ENCODE data around the gene FIBCD1. TPM values are rescaled to one million over a fixed set of nuclear protein-coding genes. Genes with fewer than 3 reads are reported as not detected.

FIBCD1 gene
- total and polyA plus RNA-seq, 2 experiments from 2014 or later: 4.4 to 5.6 TPM

DNA sequence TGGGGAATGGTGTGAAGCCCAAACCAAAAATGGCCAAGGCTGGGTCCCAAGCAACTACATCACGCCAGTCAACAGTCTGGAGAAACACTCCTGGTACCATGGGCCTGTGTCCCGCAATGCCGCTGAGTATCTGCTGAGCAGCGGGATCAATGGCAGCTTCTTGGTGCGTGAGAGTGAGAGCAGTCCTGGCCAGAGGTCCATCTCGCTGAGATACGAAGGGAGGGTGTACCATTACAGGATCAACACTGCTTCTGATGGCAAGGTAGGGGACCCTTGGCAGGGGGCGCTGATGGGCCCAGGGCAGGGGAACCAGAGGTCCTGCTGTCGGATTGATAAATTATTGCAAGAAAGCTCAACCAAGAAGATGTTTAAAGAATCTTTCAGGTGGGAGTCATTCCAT, 84.2 kb downstream of the FIBCD1 start:
- no peaks in the 10 kb centered on the region for H3K9me3 Mint-ChIP-seq

GRCh38 chr9:130854092-130854491, 85.0 kb downstream of the FIBCD1 start:
- no peak overlapping the region for H3K4me2 ChIP-seq
- H3K27me3 ChIP-seq (ENCODE audit: insufficient read depth): no peaks in the 10 kb centered on the region
- H3F3A ChIP-seq (replicated peaks; ENCODE audit: low read depth): no peaks in the 10 kb centered on the region
- Mint-ChIP-seq H3K9me3 (no peaks in the 10 kb centered on the region), H3K27me3 (ENCODE audit: insufficient read depth, low read depth, poor library complexity) (peaks cover 1% of the 10 kb centered on the region), H3K36me3 (ENCODE audit: low read depth) (peaks cover 39% of the 10 kb centered on the region), H3K4me3 (no peak overlapping the region), H3K4me1 (peaks cover 14% of the 10 kb centered on the region; the same call in 2 of the 3 replicates), H3K27ac (peak overlapping the region; percentile 70; the same call in 1 of the 2 replicates)
- H3K27ac ChIP-seq (ENCODE audit: low read depth): no peak overlapping the region
- H2AFZ ChIP-seq: no peak overlapping the region
- H3K79me2 ChIP-seq (replicated peaks; ENCODE audit: insufficient read depth): peaks cover 76% of the 10 kb centered on the region
- TF ChIP-seq NANOG (IDR thresholded peaks at IDR 0.05; ENCODE audit: borderline replicate concordance) (no peak), JUNB (IDR thresholded peaks at IDR 0.05; ENCODE audit: unreplicated experiment) (no peak), EZH2phosphoT487 (IDR thresholded peaks at IDR 0.05; ENCODE audit: unreplicated experiment) (no peak), POLR2AphosphoS5 (IDR thresholded peaks at IDR 0.05; ENCODE audit: low read depth) (no peak), STAT1 (IDR thresholded peaks at IDR 0.05; ENCODE audit: unreplicated experiment) (no peak)
- TF ChIP-seq, protein P1, sequence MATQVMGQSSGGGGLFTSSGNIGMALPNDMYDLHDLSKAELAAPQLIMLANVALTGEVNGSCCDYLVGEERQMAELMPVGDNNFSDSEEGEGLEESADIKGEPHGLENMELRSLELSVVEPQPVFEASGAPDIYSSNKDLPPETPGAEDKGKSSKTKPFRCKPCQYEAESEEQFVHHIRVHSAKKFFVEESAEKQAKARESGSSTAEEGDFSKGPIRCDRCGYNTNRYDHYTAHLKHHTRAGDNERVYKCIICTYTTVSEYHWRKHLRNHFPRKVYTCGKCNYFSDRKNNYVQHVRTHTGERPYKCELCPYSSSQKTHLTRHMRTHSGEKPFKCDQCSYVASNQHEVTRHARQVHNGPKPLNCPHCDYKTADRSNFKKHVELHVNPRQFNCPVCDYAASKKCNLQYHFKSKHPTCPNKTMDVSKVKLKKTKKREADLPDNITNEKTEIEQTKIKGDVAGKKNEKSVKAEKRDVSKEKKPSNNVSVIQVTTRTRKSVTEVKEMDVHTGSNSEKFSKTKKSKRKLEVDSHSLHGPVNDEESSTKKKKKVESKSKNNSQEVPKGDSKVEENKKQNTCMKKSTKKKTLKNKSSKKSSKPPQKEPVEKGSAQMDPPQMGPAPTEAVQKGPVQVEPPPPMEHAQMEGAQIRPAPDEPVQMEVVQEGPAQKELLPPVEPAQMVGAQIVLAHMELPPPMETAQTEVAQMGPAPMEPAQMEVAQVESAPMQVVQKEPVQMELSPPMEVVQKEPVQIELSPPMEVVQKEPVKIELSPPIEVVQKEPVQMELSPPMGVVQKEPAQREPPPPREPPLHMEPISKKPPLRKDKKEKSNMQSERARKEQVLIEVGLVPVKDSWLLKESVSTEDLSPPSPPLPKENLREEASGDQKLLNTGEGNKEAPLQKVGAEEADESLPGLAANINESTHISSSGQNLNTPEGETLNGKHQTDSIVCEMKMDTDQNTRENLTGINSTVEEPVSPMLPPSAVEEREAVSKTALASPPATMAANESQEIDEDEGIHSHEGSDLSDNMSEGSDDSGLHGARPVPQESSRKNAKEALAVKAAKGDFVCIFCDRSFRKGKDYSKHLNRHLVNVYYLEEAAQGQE (IDR thresholded peaks at IDR 0.05; ENCODE audit: unreplicated experiment): no peak
- TF ChIP-seq, protein P2, sequence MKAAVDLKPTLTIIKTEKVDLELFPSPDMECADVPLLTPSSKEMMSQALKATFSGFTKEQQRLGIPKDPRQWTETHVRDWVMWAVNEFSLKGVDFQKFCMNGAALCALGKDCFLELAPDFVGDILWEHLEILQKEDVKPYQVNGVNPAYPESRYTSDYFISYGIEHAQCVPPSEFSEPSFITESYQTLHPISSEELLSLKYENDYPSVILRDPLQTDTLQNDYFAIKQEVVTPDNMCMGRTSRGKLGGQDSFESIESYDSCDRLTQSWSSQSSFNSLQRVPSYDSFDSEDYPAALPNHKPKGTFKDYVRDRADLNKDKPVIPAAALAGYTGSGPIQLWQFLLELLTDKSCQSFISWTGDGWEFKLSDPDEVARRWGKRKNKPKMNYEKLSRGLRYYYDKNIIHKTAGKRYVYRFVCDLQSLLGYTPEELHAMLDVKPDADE (IDR thresholded peaks at IDR 0.05): no peak
- H3K36me3 ChIP-seq (ENCODE audit: insufficient read depth): peaks cover 21% of the 10 kb centered on the region
- H3K4me1 ChIP-seq (ENCODE audit: insufficient read depth): peaks cover 13% of the 10 kb centered on the region; the same call in 1 of the 2 replicates
- DNase-seq (ENCODE audit: low spot score): no peak
- ATAC-seq: no peak
- no peaks in the 10 kb centered on the region for H3K9me2 ChIP-seq (ENCODE audit: insufficient read depth)
- peaks cover 35% of the 10 kb centered on the region for H4K20me1 ChIP-seq (replicated peaks; ENCODE audit: insufficient read depth)
- no peak overlapping the region for H3K4me3 ChIP-seq

More for the DNA sequence above, 84.2 kb downstream of the FIBCD1 start:
- Mint-ChIP-seq H3K4me1 (peaks cover 14% of the 10 kb centered on the region; the same call in 2 of the 3 replicates), H3K27ac (0 out of 2 replicates have a peak overlapping the region, but pooled peaks have one; percentile 56), H3K4me3 (no peak overlapping the region), H3K36me3 (ENCODE audit: low read depth) (peaks cover 38% of the 10 kb centered on the region), H3K27me3 (ENCODE audit: insufficient read depth, low read depth, poor library complexity) (peaks cover 1% of the 10 kb centered on the region)
- H4K20me1 ChIP-seq (replicated peaks; ENCODE audit: insufficient read depth): peaks cover 37% of the 10 kb centered on the region
- no peak overlapping the region for H3K27ac ChIP-seq (ENCODE audit: low read depth)
- no peak overlapping the region for H2AFZ ChIP-seq
- H3K27me3 ChIP-seq (ENCODE audit: insufficient read depth): no peaks in the 10 kb centered on the region
- H3K4me1 ChIP-seq (ENCODE audit: insufficient read depth): peaks cover 7% of the 10 kb centered on the region; the same call in 1 of the 2 replicates
- peaks cover 75% of the 10 kb centered on the region for H3K79me2 ChIP-seq (replicated peaks; ENCODE audit: insufficient read depth)
- H3K4me3 ChIP-seq: no peak overlapping the region
- ATAC-seq (peak; percentile 41; the same call in 2 of the 3 replicates), DNase-seq (ENCODE audit: low spot score) (no peak)
- H3K4me2 ChIP-seq: no peak overlapping the region
- peaks cover 21% of the 10 kb centered on the region for H3K36me3 ChIP-seq (ENCODE audit: insufficient read depth)
- no peak for TF ChIP-seq EZH2phosphoT487 (IDR thresholded peaks at IDR 0.05; ENCODE audit: unreplicated experiment)
- TF ChIP-seq, protein P3, sequence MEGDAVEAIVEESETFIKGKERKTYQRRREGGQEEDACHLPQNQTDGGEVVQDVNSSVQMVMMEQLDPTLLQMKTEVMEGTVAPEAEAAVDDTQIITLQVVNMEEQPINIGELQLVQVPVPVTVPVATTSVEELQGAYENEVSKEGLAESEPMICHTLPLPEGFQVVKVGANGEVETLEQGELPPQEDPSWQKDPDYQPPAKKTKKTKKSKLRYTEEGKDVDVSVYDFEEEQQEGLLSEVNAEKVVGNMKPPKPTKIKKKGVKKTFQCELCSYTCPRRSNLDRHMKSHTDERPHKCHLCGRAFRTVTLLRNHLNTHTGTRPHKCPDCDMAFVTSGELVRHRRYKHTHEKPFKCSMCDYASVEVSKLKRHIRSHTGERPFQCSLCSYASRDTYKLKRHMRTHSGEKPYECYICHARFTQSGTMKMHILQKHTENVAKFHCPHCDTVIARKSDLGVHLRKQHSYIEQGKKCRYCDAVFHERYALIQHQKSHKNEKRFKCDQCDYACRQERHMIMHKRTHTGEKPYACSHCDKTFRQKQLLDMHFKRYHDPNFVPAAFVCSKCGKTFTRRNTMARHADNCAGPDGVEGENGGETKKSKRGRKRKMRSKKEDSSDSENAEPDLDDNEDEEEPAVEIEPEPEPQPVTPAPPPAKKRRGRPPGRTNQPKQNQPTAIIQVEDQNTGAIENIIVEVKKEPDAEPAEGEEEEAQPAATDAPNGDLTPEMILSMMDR (conservative IDR thresholded peaks at IDR 0.05; ENCODE audit: low read depth in 2 of 2): peak; percentile 43 to 55
- H3F3A ChIP-seq (replicated peaks; ENCODE audit: low read depth): no peaks in the 10 kb centered on the region; the same call in 1 of the 2 replicates
- H3K9me2 ChIP-seq (ENCODE audit: insufficient read depth): no peaks in the 10 kb centered on the region

Data from GM23338 (cell line).